ENCODE results near the gene TTC39B.

GRCh38 chr9:15300218-15300617 lies 6.8 kb downstream of the TTC39B start:
- no peak for TF ChIP-seq EZH2 (IDR thresholded peaks at IDR 0.05)
- TF ChIP-seq POLR2AphosphoS5 (IDR thresholded peaks at IDR 0.05; ENCODE audit: borderline replicate concordance, low read depth, low read length) = no peak
